Measurements from ENCODE around the gene SLC51B. TPM values are rescaled to one million over a fixed set of nuclear protein-coding genes. Genes with fewer than 3 reads are reported as not detected.

The SLC51B gene
- total RNA-seq, 1 donor from 2014 or later: not detected

DNA sequence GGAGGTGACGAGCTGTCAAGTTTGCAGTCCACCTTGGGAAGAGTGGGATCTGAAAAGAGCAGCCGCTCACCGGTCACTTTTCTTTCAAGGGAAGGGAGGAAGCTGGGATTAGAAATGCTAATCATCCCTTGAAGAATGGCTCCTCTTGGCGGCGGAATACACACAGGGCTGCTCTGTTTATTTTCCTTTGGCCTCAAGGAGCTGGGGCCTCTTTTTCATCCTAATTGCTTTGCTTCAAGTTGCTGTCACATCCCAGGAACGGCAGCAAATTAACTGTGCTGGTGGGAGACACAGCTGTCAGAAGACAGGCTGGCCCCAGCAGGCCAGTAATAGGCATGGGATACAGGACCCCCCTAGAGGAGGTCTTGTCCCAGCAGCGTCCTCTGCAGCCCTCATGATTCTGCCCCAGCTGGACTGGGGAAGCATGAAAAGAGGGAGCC lies 38.1 kb downstream of the SLC51B start:
- DNase-seq (ENCODE audit: low spot score): no peak

DNA sequence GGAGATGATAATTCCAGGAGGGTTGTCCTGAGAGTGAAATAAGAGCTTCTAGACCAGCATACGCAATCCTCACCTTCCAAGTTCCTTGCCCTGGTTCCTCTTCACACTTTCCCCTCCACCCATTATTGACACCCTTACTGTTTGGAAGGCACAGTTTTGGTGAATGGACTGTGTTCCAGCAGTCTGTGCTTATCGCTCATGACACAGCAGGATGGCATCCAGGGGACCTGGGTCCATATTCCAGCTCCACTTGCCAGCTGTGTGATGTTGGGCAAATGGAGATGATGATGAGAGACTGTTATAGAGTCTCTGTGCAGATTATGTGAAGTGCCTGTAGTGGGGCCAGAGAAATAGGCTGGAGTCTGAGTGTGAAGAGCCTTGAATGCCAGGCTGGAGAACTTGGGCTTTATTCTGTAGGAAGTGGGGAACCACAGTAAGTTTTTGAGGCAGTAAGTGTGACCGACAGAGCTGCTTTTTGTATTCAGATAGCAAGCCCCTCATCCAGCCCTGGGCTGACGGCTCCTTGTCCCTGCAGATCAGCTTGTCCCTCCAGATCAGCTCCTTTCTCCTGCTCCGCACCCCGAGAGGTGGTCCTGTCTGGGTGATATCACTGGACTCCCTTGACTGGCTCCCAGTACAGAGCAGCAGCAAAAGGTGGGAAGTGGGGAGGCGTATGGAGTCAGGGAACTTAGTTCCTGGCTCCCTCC lies 39.5 kb downstream of the SLC51B start:
- no peak for DNase-seq (ENCODE audit: low spot score)

DNA sequence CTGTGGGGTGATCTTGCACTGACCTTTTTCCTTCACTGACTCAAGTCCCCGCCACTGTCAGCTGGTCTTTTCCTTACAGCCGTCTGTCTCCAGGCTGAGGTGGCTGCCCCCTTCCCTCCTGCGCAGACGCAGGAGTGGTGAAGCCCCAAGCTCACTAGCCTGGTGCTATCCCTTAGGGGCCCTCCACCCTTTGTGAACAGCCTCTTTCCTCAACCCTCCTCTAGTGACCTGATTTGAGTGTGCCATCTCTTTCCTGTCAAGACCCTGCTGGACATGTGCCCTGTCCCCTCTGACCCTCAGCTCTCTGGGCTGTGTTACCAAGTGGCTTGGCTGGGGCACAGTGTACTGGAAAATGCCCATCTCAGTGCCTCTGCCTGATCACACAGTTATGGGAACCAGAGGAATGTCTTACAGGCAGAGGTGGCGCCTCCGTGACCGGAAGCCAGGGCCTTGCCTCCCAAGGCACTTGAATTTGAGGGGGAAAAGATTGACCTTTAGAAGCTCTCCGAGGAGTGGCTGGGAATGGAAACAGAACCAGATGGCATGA lies 40.1 kb downstream of the SLC51B start:
- DNase-seq (ENCODE audit: low spot score): no peak

DNA sequence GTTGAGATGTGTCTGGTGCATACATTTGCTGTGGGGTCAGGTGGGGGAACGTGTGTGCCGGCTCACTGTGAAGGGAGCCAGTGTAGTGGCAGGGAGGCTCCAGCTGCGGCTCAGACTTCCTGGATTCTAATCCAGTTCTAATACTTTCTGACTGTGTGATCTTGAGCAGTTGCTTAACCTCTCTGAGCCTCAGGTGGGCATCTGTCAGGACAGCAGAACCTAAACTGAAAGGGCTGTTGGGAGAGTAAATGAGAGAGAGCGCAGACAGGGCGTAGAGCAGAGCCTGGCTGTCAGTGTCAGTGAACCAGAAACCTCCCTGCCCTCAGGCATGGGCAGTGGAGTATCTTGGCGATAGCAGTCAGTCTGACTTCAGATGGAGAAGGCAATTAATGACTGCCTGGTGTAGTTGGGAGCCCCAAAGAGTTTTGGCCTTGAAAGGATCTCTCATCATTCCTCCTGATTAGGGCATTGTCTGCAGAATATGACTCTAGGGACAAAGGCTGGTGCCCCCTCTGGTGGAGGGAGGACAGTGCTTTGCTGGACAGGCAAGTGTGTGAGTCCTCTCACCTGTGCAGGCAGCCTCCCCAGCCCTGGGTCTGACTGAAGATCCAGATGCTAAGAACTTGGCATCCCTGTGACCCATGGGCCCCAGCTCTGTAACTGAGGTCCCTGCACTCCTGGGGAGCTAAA lies 40.9 kb downstream of the SLC51B start:
- DNase-seq (ENCODE audit: low spot score): no peak

DNA sequence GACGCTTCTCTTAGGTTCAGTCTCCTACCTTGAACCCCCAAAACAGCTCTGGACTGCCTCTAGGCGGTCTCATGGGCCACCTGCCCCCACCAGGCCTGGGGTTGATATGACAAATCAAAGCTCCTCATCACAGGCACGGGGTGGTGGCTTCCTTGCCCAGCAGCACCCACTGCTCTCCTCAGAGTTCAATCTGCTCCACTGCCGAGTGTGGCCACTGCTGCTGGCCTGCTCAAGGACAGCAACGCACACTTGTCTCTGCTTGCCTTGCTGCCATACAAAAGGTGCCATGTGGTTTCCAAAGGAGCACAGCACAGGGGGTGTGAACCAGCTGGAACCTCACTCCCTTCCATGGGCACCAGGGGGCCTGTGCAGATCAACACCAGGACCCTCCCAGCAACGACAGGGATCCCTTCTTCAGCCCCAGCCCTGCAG lies 41.5 kb downstream of the SLC51B start:
- DNase-seq (ENCODE audit: low spot score): no peak

DNA sequence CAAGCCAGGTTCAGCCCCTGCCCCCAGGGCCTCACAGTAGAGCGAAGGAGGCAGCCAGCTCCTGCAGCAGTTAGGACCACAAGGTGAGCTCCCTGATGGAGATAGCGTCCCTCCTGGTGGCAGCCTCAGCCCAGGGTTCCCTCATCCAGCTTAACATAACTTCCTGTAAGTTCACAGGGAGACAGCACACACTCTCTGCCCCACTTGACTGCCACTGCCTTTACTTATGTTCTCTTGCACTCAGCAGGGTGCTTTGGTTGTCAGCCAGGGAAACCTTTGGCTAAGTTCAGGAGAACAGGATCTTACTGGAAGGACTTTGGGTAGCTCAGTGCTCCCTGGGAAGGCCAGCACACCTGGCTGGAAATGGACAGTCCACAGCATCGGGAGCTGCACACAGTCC lies 42.2 kb downstream of the SLC51B start:
- DNase-seq (ENCODE audit: low spot score): no peak

DNA sequence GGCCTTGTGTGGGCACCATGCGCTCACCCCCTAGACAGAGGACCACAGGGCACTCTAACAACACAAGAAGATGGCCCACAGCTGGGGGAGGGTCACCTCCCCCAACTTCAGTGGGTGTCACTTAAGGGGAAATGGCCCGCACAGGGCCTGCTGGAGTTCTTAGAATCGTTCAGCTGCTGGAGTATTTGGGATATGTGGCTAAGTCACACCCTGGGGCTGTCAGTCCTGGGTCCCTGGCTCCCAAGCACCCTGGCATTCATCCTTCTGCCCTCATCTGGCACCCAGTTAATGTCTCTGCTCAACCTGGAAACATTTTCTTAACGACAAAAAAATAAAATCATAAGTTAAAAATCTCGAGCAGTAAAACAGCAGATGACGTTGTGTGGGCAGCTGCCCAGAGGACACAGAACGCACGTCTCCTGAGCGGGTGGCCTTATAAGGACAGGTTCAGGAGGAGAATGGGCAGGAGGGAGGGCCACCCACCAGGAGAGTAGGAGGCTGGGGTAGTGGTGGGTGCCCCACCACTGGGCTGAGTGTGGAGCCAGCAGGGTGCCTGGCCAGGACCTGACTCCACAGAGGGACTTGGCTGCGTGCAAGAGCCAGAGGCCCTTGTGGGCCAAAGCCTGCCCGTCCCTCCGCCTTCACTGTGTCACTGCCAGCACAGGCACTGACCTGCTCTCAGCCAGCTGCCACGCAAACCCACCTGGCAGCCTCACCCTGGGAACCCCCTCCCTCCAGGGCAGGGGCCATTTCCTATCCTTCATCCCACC lies 42.9 kb downstream of the SLC51B start:
- no peak for DNase-seq (ENCODE audit: low spot score)

DNA sequence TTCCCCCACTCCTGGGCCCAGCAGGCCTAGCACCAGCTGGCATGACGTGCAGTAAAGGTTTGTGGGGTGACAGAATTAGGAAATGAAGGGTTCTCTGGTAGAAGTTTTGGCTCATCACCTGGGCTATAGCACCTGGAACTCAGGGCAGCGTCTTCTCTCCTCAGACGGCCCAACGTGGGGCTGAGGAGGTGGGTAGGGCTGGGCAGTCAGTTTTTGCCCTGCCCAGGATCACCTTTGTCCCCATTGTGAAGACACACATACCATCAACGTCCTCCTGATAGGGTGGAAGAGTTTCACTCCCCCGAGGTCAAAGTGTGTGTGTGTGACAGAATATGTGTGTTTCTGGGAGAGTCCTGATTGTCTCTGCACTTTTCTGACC lies 43.4 kb downstream of the SLC51B start:
- DNase-seq (ENCODE audit: low spot score): no peak

DNA sequence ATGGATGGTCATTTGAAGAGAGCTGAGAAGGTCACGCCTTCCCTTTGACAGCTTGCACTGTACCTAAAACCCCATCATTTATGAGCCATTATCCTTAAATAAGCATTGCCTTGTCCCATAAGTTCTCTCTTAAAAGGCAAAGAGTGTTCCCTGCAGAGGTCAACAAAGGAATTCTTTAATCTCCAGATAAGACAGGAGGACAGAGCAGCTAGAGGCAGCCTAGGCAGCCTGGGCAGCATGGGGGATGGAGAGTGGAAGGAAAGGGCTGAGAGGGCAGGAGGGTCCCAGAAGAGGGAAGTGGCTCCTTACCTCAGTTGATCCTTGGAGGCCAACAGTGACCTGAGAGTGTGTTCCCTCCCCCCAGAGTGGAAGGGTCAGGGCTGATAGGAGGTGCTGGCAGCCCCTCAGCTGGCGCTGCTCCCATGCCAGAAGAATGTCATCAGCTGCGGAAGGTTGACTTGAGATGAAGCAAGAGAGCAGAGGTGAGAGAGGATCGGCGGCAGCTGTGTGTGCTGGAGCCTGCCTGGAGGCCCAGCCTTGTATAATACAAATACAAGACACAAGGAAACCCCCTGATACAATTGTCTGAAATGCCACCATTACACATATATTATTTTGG lies 44.1 kb downstream of the SLC51B start:
- no peak for DNase-seq (ENCODE audit: low spot score)

DNA sequence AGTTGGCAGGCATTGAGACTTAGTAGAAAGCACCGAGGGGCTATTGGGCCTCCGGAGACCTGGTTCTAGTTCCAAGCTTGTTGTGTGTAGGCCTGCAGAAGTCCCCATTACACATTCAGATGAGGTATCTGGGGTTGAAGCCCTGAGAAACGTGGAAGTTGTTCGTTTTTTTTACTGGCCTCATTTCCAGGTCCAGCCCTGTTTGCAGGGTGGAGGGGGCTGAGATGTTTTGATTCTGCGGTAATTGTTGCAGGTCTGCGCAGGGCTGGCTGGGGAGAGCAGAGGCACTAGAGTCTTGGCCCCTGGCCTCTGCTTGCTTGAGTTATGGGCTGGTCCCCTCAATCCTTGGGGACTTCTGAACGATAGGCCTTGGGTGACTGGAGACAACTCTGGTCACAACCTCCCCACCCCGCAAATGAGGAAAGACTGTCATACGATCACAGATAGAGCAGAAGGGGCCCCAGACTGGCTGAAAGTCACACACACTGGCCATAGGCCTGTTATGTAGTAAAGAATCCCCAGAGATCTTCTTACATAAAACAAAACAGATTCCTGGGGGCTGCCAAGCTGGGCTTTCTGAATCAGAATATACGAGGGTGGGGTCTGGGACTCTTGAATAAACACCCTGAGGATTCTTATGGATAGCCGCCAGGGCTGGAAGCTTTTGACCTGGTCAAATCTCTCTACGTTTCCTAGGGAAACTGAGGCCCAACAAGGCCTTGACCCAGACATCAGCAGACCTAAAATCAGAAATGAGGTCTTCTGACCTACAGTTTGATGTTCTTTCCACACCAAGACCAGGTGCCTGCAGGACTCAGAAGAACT lies 47.0 kb downstream of the SLC51B start:
- DNase-seq (ENCODE audit: low spot score): peak; percentile 22

DNA sequence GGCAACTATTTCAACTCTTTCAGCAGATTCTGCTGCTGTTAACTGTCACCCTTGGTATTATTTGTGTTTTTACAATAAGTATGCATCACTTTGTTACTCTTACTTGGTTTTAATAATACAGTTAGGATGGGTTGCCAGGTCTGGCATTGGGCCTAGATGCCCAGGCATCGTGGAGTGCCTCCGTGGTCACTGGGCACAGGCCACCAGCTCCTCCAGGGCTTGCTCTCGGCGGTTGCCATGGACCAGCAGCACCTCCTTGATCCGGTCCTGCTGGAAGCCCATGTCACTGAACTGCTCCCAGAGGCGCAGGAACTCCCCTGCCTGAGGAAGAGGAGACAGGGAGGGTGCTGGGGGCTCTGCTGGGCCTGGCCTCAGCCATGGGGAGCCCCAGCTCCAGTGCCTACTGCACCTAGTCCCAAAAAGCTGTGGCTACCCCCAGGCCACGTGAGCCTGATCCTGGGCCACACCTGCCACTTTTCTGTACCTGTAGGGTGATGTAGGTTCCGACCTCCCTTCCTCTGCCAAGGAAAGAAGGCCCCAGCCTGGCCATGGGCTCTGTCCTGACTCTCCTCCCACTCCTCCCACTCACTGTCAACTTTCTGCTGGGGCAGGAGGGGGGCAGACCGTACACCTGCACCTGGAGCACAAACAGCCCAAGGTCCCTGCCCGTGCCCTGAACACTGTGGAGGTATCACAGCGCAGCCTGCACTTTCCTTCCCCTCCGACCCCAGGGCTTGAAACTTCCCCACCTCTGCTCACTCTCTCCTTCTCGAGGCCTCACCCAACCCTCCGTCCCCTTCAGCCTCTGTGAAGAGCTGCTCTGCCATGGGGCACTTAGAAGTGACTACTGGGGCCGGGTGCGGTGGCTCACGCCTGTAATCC lies 48.0 kb downstream of the SLC51B start:
- DNase-seq (ENCODE audit: low spot score): peak; percentile 85

DNA sequence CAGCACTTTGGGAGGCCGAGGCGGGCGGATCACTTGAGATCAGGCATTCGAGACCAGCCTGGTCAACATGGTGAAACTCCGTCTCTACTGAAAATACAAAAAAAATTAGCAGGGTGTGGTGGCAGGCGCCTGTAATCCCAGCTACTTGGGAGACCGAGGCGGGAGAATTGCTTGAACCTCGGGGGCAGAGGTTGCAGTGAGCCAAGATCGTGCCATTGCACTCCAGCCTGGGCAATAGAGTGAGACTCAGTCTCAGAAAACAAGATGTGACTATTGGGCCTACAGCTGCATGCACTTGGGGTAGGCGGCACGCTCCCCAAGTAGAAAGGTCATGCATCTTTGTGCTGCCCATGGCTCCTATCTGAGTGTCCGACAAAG lies 48.6 kb downstream of the SLC51B start:
- peak; percentile 30 for DNase-seq (ENCODE audit: low spot score)

DNA sequence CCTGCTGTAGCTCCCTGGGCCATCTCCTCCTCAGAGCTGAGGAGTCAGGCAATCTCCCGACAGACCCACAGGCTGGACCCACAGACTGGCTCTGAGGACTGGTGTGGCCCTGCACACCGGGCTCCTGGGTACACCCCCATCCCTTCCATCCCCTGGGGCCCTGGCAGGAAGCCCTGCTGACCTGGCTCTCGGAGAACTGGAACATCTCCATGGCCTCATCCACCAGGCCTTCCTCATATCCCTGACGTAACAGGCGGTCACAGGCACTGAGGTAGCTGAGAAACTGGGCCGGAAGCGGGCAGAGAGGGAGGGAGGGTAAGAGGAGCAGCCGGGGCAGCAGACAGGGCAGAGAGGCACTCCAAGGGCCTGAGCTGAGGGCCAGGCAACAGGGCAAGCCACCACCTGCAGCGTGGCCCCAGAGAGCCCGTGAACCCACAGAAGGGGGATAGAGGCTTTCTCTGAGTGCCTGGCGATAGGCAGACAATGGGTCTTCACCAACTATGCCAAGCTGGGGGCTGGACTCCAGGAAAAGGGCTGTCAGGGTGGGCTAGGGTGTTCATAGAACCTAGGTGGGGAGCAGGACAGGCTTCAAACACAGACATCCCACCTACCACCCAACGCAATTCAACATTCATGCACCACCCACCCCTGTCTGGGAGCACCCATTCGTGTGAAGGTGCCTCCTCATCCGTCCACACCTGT lies 49.3 kb downstream of the SLC51B start:
- peak; percentile 87 for DNase-seq (ENCODE audit: low spot score)

DNA sequence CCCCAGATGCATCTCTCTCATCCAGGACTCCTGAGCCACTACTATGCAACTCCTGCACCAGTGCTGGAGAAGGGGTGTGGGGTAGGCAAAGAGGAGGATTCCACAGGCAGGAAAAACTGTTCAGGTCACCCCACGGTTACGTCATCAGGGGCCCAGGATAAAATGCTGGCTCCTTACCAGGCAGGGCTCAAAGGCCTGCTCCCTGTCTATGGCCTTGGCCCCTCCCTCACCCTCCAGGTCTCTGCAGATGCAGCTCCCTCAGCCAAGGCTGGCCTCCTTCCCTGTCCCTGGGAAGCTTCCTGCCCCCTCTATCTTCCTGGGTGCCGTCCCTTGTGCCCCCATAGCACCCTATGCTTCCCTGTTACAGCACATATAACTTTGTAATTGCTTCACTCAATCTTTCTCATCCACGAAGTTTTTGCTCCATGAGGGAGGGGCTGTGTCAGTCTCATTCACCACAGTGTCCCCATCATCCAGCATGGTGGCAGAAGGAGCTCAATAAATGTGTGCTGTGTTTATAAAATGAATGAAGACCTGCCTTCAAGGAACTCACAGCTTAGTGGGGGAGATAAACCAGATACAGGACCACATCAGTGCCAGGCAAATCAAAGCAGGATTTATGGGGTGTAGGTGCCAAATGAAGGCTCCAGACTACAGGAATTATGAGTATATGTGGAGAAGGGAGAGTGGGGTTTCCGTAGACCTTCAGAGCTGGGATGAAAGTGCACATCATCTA lies 50.0 kb downstream of the SLC51B start:
- peak; percentile 73 for DNase-seq (ENCODE audit: low spot score)

DNA sequence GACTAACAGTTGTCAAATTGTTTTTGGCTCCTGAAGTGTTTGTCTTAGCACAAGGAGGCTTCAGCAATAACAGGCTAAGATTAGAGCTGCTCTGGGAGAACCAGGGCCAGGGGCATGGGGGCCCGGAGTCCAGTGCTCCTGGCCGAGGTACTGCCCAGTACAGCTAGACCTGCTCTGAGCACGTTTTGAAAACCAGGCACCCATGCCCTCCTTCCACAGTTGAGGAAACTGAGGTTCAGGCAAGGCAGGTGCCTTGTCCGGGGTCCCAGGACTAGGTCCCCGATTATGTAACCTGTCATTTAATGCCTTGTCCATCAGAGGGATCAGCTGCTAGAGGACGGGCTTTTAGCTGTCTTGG lies 50.5 kb downstream of the SLC51B start:
- DNase-seq (ENCODE audit: low spot score): peak; percentile 71

DNA sequence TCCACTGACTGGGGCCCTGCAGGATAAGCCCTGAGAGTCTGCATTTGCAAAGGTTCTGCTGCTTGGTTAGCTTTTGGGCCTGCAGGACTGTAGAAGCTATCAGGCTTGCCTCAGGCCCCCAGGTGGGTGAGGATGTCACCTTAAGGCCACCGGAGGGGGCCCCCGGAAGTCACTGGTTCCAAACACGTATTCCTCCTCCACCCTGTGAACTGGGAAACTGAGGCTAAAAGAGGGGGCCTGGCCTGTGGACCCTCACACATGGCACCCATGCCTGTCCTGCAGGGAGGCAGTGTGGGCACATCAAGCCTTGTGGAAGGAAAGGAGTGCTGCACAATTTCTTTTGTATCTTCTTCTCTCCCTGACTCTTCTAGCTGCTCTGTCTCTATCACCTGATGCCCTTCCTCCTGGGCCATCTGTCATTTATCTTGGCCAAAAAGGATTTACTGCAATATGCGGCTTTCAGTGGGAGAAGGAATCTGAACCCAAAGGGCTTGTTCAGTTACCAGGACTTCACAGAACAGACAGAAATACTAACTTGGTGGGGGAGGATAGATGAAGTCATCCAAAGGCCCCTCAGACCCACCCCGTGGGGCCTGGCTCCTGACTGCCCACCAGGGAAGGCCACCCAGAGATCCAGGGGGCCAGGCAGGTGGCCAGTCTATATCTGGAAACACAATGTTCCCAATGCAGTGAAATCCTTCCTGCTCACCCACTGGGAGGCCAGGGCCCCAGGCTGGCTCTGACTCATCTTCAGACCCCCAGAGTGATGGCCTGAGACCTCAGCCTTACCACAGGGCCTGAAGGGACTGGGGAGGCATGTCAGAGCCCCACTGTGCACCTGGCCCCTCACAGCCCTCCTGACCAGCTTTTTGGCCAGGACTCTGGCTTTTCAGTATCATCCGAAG lies 51.5 kb downstream of the SLC51B start:
- peak; percentile 57 for DNase-seq (ENCODE audit: low spot score)

DNA sequence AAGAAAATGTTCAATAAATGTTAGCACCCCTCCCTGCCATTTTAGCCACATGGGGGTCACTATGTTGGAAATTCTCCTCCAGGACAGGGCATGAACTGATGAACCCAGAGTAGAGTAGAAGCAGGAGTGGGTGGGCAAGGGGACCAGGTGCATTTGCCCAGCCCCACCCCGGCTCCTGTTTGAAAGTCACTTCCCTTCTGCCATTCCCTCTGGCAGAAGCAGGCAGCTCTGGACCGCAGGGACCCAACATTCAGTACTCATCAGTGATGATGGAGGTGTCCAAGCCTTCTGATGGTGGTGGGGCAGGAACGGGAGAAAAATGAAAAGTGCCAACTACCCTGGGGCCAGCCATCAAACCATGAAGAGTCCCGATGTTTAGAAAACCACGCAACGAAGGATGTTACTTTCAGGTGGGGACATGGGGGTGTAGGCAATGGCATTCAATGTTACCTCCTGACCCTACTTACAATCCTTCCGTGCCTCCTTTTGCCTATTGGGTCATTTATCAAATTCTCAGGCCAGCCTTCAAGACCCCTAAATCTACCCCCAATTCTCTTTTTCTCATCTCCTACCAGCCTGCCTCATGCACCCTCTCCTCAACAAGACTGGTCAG lies 52.6 kb downstream of the SLC51B start:
- peak; percentile 39 for DNase-seq (ENCODE audit: low spot score)
